Measurements from ENCODE around the gene KRT33A.

The KRT33A gene

DNA sequence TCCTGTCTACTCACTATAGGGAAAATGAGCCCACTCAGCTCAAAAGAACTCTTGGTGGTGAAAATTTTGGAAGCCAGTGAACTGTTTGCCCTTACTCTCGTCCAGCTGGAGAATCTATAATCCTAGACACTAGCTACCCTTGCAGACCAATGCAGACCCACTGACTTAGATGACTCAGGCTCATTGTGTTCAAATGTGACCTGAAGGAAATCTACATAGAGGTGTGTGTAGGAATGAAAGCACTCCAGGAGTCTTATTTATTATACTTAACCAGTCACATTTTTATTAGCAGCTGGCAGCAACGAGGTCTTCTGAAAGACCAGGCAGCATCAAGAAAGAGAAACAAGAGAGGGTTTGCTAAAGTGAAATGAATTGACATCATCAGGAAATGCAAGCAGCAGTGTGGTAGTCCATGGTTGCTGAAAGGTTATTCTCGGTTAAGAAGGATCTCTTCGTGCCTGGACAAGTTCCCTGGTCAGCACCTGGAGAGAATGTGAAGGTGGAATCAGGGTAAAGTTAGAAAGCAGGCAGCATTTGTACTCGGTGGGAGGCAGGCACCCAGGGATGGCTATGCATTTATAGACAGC lies 49.3 kb downstream of the KRT33A start:
- no peak for DNase-seq

DNA sequence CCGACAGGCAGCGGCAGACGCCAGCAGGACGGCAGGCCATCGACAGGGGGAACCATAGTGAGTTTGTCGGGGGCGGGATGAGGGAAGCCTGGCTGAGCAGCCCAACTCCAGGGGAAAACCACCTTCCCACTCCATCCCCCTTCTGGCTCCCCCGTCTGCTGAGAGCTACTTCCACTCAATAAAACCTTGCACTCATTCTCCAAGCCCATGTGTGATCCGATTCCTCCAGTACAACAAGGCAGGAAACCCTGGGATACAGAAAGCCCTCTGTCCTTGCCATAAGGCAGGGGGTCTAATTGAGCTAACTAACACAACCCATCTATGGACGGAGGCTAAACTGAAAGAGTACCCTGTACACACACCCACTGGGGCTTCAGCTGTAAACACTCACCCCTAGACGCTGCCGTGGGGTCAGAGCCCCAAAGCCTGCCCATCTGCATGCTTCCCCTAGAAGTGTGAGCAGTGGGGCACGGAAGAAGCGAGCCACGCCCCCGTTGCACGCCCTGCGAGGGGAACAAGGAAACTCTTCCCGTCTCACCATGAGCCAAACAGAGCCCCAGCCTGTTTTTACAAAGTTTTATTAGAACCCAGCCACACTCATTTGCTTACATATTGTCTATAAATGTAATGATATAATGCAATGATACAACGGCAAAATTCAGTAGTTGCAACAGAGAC lies 52.0 kb downstream of the KRT33A start:
- no peak for DNase-seq

DNA sequence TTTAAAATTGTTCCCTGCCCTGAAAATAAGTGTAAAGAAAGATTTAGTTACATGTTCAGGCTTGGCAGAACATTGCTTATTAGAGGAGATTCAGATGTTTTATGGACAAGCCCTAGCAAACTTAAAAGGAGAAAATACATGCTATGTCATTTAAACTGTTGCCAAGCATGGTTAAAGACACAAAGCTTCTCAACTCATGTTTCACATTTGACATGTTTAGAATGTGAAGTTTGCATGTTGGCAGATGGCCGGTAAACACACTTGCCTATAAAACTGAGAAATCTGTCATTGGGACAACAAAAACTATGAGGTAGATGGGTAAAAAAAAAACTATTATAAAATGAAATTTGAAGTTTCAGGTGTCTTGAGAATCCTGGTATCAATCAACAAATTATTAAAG lies 53.8 kb downstream of the KRT33A start:
- no peak for DNase-seq

Measured in activated CD8-positive, alpha-beta memory T cell treated with anti-CD3 and anti-CD28 coated beads, Interleukin-2, amount 50 U/mL, for 48 hours (primary cell).